Neuronal stem cell (in vitro differentiated cells): ENCODE results near the gene TIMP1.

Source experiments
- DNase-seq: peaks from one replicate; pipeline ENCODE4 v3.0.0-alpha.2; 2013; ENCODE audit warnings: low spot score
- H2AFZ ChIP-seq: one replicate; pipeline ENCODE4 v1.6.1; 2013; ENCODE audit warnings: mild to moderate bottlenecking, low read length, inconsistent platforms
- H2AK5ac ChIP-seq: 2 replicates; pipeline ENCODE4 v1.6.1; 2013; ENCODE audit warnings: low read depth, mild to moderate bottlenecking, inconsistent platforms, low read length, moderate library complexity, mixed read lengths
- H2BK120ac ChIP-seq: 2 replicates; pipeline ENCODE4 v1.6.1; 2013; ENCODE audit warnings: low read depth, mild to moderate bottlenecking, inconsistent platforms, low read length, moderate library complexity, mixed read lengths
- H2BK12ac ChIP-seq: one replicate; pipeline ENCODE4 v1.6.1; 2013; ENCODE audit warnings: low read length, inconsistent platforms
- H2BK15ac ChIP-seq: 2 replicates; pipeline ENCODE4 v1.6.1; 2013; ENCODE audit warnings: mild to moderate bottlenecking, low read length, inconsistent platforms, mixed read lengths
- H2BK5ac ChIP-seq: one replicate; pipeline ENCODE4 v1.6.1; 2013; ENCODE audit warnings: inconsistent platforms, mild to moderate bottlenecking, low read length, moderate library complexity
- H3K14ac ChIP-seq: one replicate; pipeline ENCODE4 v1.6.1; 2013; ENCODE audit warnings: low read length, inconsistent platforms
- H3K18ac ChIP-seq: 2 replicates; pipeline ENCODE4 v1.6.1; 2013; ENCODE audit warnings: low read length, inconsistent platforms
- H3K23ac ChIP-seq: 2 replicates; pipeline ENCODE4 v1.6.1; 2013; ENCODE audit warnings: low read depth, mild to moderate bottlenecking, mixed read lengths, low read length, inconsistent platforms; ENCODE audit not compliant: poor library complexity
- H3K27ac ChIP-seq: replicated peaks from 3 replicates; pipeline ENCODE4 v1.5.1; 2013; ENCODE audit warnings: low read length, inconsistent platforms
- H3K27me3 ChIP-seq, 3 experiments: 2 replicates each; pipeline ENCODE4 v1.6.1; 2013; ENCODE audit warnings: low read length in 3 of 3, mild to moderate bottlenecking in 2 of 3, inconsistent platforms in 1 of 3, low read depth in 1 of 3, mixed read lengths in 1 of 3, moderate library complexity in 1 of 3; ENCODE audit not compliant: control insufficient read depth in 3 of 3, insufficient read depth in 3 of 3
- H3K36me3 ChIP-seq, 2 donors: replicated peaks in 1 of 2; 2 replicates each; pipeline ENCODE4 v1.6.1; 2013; ENCODE audit warnings: low read length in 2 of 2; ENCODE audit not compliant: control insufficient read depth in 2 of 2, insufficient read depth in 2 of 2
- H3K4ac ChIP-seq: 2 replicates; pipeline ENCODE4 v1.6.1; 2013; ENCODE audit warnings: inconsistent platforms, mild to moderate bottlenecking, low read length, moderate library complexity
- H3K4me1 ChIP-seq, 2 donors: 1 replicate in 1 of 2; 2 replicates in 1 of 2; pipeline ENCODE4 v1.6.1; 2013; ENCODE audit warnings: low read length in 2 of 2, low read depth in 1 of 2; ENCODE audit not compliant: control insufficient read depth in 2 of 2, insufficient read depth in 1 of 2
- H3K4me2 ChIP-seq: one replicate; pipeline ENCODE4 v1.6.1; 2013; ENCODE audit warnings: mild to moderate bottlenecking, low read length, inconsistent platforms; ENCODE audit not compliant: insufficient read depth, poor library complexity, severe bottlenecking
- H3K4me3 ChIP-seq, 2 donors: 2 replicates each; pipeline ENCODE4 v1.5.1; 2013; ENCODE audit warnings: low read length in 2 of 2, mild to moderate bottlenecking in 2 of 2, inconsistent platforms in 1 of 2, moderate library complexity in 1 of 2
- H3K79me1 ChIP-seq: one replicate; pipeline ENCODE4 v1.6.1; 2013; ENCODE audit warnings: low read depth, mild to moderate bottlenecking, inconsistent platforms, low read length, moderate library complexity
- H3K9ac ChIP-seq: one replicate; pipeline ENCODE4 v1.6.1; 2013; ENCODE audit warnings: mild to moderate bottlenecking, low read depth, low read length, inconsistent platforms; ENCODE audit not compliant: poor library complexity
- H3K9me3 ChIP-seq, 2 donors: replicated peaks in 1 of 2; 2 replicates each; pipeline versions ENCODE3 to v1.6.1; 2013; ENCODE audit warnings: low read length in 2 of 2, mild to moderate bottlenecking in 2 of 2, inconsistent platforms in 1 of 2, low read depth in 1 of 2, mixed read lengths in 1 of 2, moderate library complexity in 1 of 2; ENCODE audit not compliant: control insufficient read depth in 2 of 2, insufficient read depth in 1 of 2
- H4K8ac ChIP-seq: one replicate; pipeline ENCODE4 v1.6.1; 2013; ENCODE audit warnings: low read depth, mild to moderate bottlenecking, inconsistent platforms, low read length, moderate library complexity
- H4K91ac ChIP-seq: one replicate; pipeline ENCODE4 v1.6.1; 2013; ENCODE audit warnings: low read length, low read depth, mild to moderate bottlenecking, inconsistent platforms; ENCODE audit not compliant: poor library complexity
- WGBS, 2 donors: extraction: QIAGEN DNeasy Blood & Tissue Kit; methylation state at CpG; one replicate each; pipeline ENCODE4 v1.1.7; 2013; ENCODE audit warnings: missing lambda C conversion rate in 2 of 2, mixed read lengths in 1 of 2; ENCODE audit not compliant: insufficient read length in 2 of 2, insufficient replicate concordance in 1 of 2; ENCODE audit errors: extremely low coverage in 2 of 2; 5-methylcytosine and 5-hydroxymethylcytosine counted together

The TIMP1 gene

DNA sequence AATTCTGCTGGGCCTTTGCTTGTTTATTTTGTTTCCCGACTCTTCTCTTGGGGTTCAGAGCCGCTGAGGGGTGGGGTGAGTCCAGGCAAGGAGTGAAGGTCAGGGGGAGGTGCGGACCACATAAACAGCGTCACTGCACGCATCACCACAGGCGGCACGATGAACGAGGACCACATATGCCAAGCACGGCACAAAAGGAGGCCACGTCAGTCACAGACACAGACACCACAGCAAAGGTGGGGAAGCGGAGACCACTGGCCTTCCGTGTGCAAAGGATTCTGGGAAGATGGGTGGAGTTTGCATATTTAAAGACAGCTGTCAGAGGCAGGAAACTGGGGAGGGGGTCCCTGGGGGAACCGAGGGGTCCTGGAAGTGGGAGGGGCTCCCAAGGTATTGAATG, 10.3 kb upstream of the TIMP1 start:
- H2AFZ ChIP-seq = no peak overlapping the region
- H3K27ac ChIP-seq = no peak overlapping the region
- H3K4me3 ChIP-seq = no peak overlapping the region
- H3K4ac ChIP-seq = no peak overlapping the region
- H2AK5ac ChIP-seq = no peak overlapping the region
- H3K36me3 ChIP-seq = peaks cover 16 to 46% of the 10 kb centered on the region in 2 donors
- WGBS, 2 donors = no CpG with 5 or more reads among the region's 13 CpGs
- no peak overlapping the region for H3K4me2 ChIP-seq
- no peak overlapping the region for H4K91ac ChIP-seq
- peaks cover 2% of the 10 kb centered on the region for H3K79me1 ChIP-seq
- H2BK5ac ChIP-seq = no peak overlapping the region
- no peak overlapping the region for H2BK12ac ChIP-seq
- H3K4me1 ChIP-seq = peaks cover 0 to 11% of the 10 kb centered on the region in 2 donors
- H2BK15ac ChIP-seq = no peak overlapping the region
- no peak for DNase-seq
- no peak overlapping the region for H3K14ac ChIP-seq
- H2BK120ac ChIP-seq = no peak overlapping the region
- H3K18ac ChIP-seq = no peak overlapping the region
- no peak overlapping the region for H3K23ac ChIP-seq
- H3K9ac ChIP-seq = no peak overlapping the region
- no peaks in the 10 kb centered on the region for H3K9me3 ChIP-seq
- H3K27me3 ChIP-seq = no peaks in the 10 kb centered on the region
- no peak overlapping the region for H4K8ac ChIP-seq

DNA sequence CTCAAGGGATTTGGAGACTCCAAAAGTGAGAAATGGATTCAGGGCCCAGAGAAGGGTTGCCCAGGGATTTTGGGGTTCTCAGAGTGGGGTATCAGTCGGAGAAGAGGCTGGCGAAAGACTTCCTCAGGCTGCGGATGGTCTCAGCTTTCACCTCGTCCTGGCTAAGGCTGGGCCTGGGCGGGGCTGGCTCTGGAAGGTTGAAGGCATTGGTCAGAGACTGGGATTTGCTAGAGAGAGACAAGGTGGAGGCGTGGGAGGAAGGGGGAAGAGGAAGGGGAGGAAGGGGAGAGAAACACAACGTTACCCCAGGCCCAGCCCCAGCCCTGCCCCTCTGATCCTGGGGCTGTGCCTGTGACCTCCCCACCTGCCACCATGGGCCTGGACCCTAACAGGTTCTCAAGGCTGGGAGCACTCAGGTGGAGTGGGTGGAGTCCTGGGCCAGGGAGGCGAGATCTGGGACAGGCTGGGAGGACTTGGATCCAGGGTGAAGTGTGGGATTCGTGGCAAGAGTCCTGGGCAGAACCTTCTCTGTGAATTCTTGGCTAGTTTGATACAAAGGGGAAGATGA, 9.4 kb upstream of the TIMP1 start:
- Histone ChIP-seq H3K14ac (no peak overlapping the region), H3K27me3 (no peaks in the 10 kb centered on the region), H2BK5ac (peak overlapping the region; percentile 24), H3K27ac (peak overlapping the region; percentile 57), H2AK5ac (peak overlapping the region; percentile 56), H2BK15ac (peak overlapping the region; percentile 81), H3K9me3 (no peaks in the 10 kb centered on the region), H2BK120ac (peak overlapping the region; percentile 28), H4K91ac (no peak overlapping the region), H3K9ac (no peak overlapping the region), H2BK12ac (no peak overlapping the region), H4K8ac (no peak overlapping the region), H3K23ac (no peak overlapping the region), H3K79me1 (peaks cover 2% of the 10 kb centered on the region), H3K4me1 (peaks cover 0 to 11% of the 10 kb centered on the region in 2 donors), H3K18ac (peak overlapping the region; percentile 89), H3K4ac (no peak overlapping the region), H3K4me2 (no peak overlapping the region), H3K36me3 (peaks cover 13 to 36% of the 10 kb centered on the region in 2 donors), H3K4me3 (no peak overlapping the region), H2AFZ (no peak overlapping the region)
- no CpG with 5 or more reads among the region's 9 CpGs for whole genome bisulfite sequencing, 2 donors
- DNase-seq = no peak

DNA sequence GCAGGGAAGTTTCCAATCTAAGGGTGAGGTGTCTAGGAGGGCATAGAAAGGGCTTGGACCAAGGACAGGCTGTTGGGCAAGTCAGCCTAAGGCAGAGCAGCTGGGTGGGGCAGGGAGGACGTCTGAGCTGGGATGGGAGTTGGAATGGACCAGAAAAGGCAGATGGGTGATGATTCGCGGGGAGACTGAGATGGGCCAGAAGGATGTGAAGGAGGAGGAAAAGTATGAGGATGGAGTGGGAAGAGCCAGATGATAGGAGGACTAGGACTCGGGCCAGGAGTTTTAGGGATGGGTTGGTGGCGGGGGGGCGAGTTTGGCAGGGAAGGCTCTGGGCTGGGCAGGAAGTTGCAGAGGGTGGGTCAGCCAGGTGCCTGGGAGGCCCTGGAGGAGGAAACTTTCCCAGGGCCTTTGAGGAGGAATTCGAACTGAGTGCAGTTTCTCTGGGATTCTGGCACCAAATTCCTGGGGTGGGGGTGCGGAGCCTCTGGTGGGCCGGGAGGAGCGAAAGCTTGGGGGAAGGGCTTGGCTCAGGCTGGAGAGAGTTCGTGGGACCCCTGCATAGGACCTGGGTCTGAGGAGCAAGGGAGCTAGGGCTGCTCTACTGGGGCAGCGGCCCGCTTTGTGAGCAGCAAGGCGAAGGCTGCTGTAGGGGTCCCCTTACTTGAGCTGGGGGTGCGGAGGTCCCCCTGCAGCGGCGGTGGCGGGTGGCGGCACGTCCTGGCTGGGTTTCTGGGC, 8.7 kb upstream of the TIMP1 start:
- WGBS, 2 donors = no CpG with 5 or more reads among the region's 20 CpGs
- peak overlapping the region; percentile 56 for H2AK5ac ChIP-seq
- no peak overlapping the region for H4K8ac ChIP-seq
- peak overlapping the region in 1 of 2 donors; percentile 80 for H3K4me3 ChIP-seq
- H3K4me2 ChIP-seq = peak overlapping the region; percentile 69
- peak overlapping the region; percentile 28 for H2BK120ac ChIP-seq
- H3K9me3 ChIP-seq = no peaks in the 10 kb centered on the region
- H3K9ac ChIP-seq = peak overlapping the region; percentile 81
- H3K18ac ChIP-seq = peak overlapping the region; percentile 94
- no peak overlapping the region for H3K4ac ChIP-seq
- H3K27me3 ChIP-seq = no peaks in the 10 kb centered on the region
- peak overlapping the region; percentile 68 for H3K27ac ChIP-seq
- H2BK15ac ChIP-seq = peak overlapping the region; percentile 81
- H2BK5ac ChIP-seq = peak overlapping the region; percentile 39
- H3K4me1 ChIP-seq = peaks cover 0 to 11% of the 10 kb centered on the region in 2 donors
- no peak overlapping the region for H2BK12ac ChIP-seq
- H3K79me1 ChIP-seq = peaks cover 2% of the 10 kb centered on the region
- peak overlapping the region; percentile 21 for H3K14ac ChIP-seq
- peaks cover 10 to 30% of the 10 kb centered on the region in 2 donors for H3K36me3 ChIP-seq
- H2AFZ ChIP-seq = no peak overlapping the region
- DNase-seq = peak; percentile 54
- no peak overlapping the region for H3K23ac ChIP-seq
- H4K91ac ChIP-seq = no peak overlapping the region

DNA sequence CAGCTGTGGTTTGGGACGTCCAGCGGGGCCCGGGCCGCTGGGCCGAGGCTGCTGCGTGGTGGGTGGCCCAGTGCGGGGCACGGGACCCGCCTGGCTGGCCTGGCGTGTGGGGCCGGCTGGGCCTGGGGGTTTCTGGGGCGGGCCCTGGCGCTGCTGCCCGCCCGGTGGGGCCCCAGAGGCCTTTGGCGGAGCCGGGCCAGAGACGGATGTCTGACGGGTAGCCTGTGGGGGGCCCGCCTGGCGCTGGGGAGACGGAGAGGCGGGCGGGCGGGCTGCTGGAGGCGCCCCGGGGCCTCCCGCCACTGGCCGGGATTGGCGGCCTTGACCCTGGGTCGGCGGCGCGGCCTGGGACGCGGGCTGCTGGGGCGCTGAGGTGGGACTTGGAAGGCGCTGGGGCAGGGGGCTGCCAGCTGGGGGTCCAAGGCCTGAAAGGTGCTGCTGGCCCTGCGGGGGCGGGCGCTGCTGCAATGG, 8.1 kb upstream of the TIMP1 start:
- H3K23ac ChIP-seq = peak overlapping the region; percentile 65
- H3K27me3 ChIP-seq = no peaks in the 10 kb centered on the region
- H2BK15ac ChIP-seq = no peak overlapping the region
- H3K36me3 ChIP-seq = peaks cover 9 to 24% of the 10 kb centered on the region in 2 donors
- H3K9me3 ChIP-seq = no peaks in the 10 kb centered on the region
- no peak overlapping the region for H4K8ac ChIP-seq
- H3K4me1 ChIP-seq = peaks cover 0 to 11% of the 10 kb centered on the region in 2 donors
- H2AK5ac ChIP-seq = no peak overlapping the region
- H3K27ac ChIP-seq = peak overlapping the region; percentile 68
- no peak for DNase-seq
- H3K18ac ChIP-seq = peak overlapping the region; percentile 94
- no peak overlapping the region for H2BK120ac ChIP-seq
- WGBS, 2 donors = no CpG with 5 or more reads among the region's 41 CpGs
- H4K91ac ChIP-seq = no peak overlapping the region
- H3K4me2 ChIP-seq = peak overlapping the region; percentile 69
- peak overlapping the region; percentile 39 for H2BK5ac ChIP-seq
- no peak overlapping the region for H2AFZ ChIP-seq
- H3K9ac ChIP-seq = peak overlapping the region; percentile 81
- peak overlapping the region in 1 of 2 donors; percentile 80 for H3K4me3 ChIP-seq
- peaks cover 2% of the 10 kb centered on the region for H3K79me1 ChIP-seq
- no peak overlapping the region for H3K4ac ChIP-seq
- H2BK12ac ChIP-seq = no peak overlapping the region
- H3K14ac ChIP-seq = peak overlapping the region; percentile 21
